K562 (cell line): ENCODE data around the gene KAZN. TPM values are rescaled to one million over a fixed set of nuclear protein-coding genes. Genes with fewer than 3 reads are reported as not detected.
A peak's percentile ranks its signal among the peaks of the same experiment; 100 is the strongest.

Experiments used
- CC2D1A ChIP-seq: fragments of 450-650 bp; IDR thresholded peaks from 2 replicates; pipeline ENCODE4 v1.6.1; 2017; ENCODE audit warnings: mild to moderate bottlenecking
- CTCF ChIP-seq, 3 experiments: IDR thresholded peaks in 2 of 3; conservative IDR thresholded peaks in 1 of 3; 2 replicates each; pipeline ENCODE4 v1.5.1; 2011 to 2012; ENCODE audit warnings: low read length in 3 of 3, mild to moderate bottlenecking in 3 of 3, control low read depth in 2 of 3, improper control_type of control experiment in 1 of 3, inconsistent platforms in 1 of 3, low read depth in 1 of 3, mixed read lengths in 1 of 3, moderate library complexity in 1 of 3; ENCODE audit not compliant: insufficient read depth in 2 of 3
- HINFP ChIP-seq: fragments of 450-650 bp; conservative IDR thresholded peaks from 2 replicates; pipeline ENCODE4 v1.6.1; 2016; ENCODE audit warnings: missing genetic modification characterization, low read depth, mild to moderate bottlenecking, control low read depth, missing compliant biosample characterization
- JUN ChIP-seq, 2 experiments: sonication (generic) in 1 of 2; formaldehyde crosslinking in 1 of 2; IDR thresholded peaks; 2 replicates each; pipeline versions ENCODE4 v1.6.1 to v1.8.0; 2012 to 2022; ENCODE audit warnings: borderline replicate concordance in 2 of 2, mild to moderate bottlenecking in 2 of 2, improper control_type of control experiment in 1 of 2, low read depth in 1 of 2, low read length in 1 of 2, missing genetic modification reagents in 1 of 2
- MGA ChIP-seq: fragments of 450-650 bp; IDR thresholded peaks from 2 replicates; pipeline ENCODE4 v1.6.1; 2016; ENCODE audit warnings: mild to moderate bottlenecking, moderate library complexity
- PRMT5 ChIP-seq: sonication (generic); formaldehyde crosslinking; IDR thresholded peaks from 2 replicates; pipeline ENCODE4 v1.5.0; 2020; ENCODE audit warnings: missing genetic modification reagents
- RCOR1 ChIP-seq, 2 experiments: IDR thresholded peaks; 2 replicates each; pipeline ENCODE4 v1.6.1; 2012; ENCODE audit warnings: low read depth in 2 of 2, low read length in 2 of 2, borderline replicate concordance in 1 of 2, improper control_type of control experiment in 1 of 2
- ZNF668 ChIP-seq: fragments of 250-450 bp; sonication (Bioruptor Pico); IDR thresholded peaks from 2 replicates; pipeline ENCODE4 v1.8.0; 2022; ENCODE audit warnings: mild to moderate bottlenecking, inconsistent platforms
- ZNF75A ChIP-seq: fragments of 450-650 bp; formaldehyde crosslinking; IDR thresholded peaks from 2 replicates; pipeline ENCODE4 v1.4.0; 2020; ENCODE audit warnings: mild to moderate bottlenecking
- polyA plus RNA-seq, 8 experiments: library from polyadenylated mRNA; depleted of rRNA in 4 of 8; stranded (reverse) in 5 of 8; unstranded in 3 of 8; fragments of >200 nt; fragmentation: Nextera tagmentation in 2 of 8; fragmentation: Illumina TruSeq in 1 of 8; extraction: Ambion mirVana in 2 of 8; extraction: Trizol in 1 of 8; gene quantifications; 2 replicates each; pipeline versions ENCODE4 v1.2.1 to v1.2.3, GENCODE V29; 2011 to 2014; ENCODE audit warnings: inconsistent platforms in 1 of 8, missing spikeins in 1 of 8
- total RNA-seq, 7 experiments: library from RNA; depleted of rRNA in 6 of 7; stranded (reverse); fragments of >200 nt in 6 of 7; fragmentation: Illumina TruSeq in 2 of 7; extraction: Trizol in 2 of 7; gene quantifications; 2 replicates each; pipeline versions ENCODE4 v1.2.1 to v1.2.3, GENCODE V29; 2011 to 2021; ENCODE audit warnings: low replicate concordance in 1 of 7

Gene KAZN
- total and polyA plus RNA-seq, 9 of the 15 experiments (the other 6 are each of a cell fraction or from before 2014, with no cell fraction given): 2.1 to 21.6 (median 5.4) TPM

GRCh38 chr1:14778898-14779865, 180.7 kb downstream of the KAZN start (continued):
- peak; percentile 61 for TF ChIP-seq MGA
- TF ChIP-seq ZNF75A (CRISPR knock-in tag): no peak
- TF ChIP-seq RCOR1 (IDR thresholded peaks at IDR 0.05; ENCODE audit: borderline replicate concordance in 1 of 2, low read depth in 2 of 2, low read length in 2 of 2): peak in 1 of 2 experiments; percentile 22; a peak in 1 of 4 replicates
- peak; percentile 54; the same call in 1 of the 2 replicates for TF ChIP-seq JUN (IDR thresholded peaks at IDR 0.05; ENCODE audit: borderline replicate concordance, low read depth, low read length)
- no peak for TF ChIP-seq JUN (CRISPR knock-in tag; IDR thresholded peaks at IDR 0.05; ENCODE audit: borderline replicate concordance)
- 0 out of 2 replicates have a peak, but pooled peaks have one; percentile 21 for TF ChIP-seq CC2D1A
- TF ChIP-seq HINFP (tag): 0 out of 2 replicates have a peak, but pooled peaks have one; percentile 5
- 0 out of 2 replicates have a peak, but pooled peaks have one; percentile 11 for TF ChIP-seq ZNF668 (CRISPR knock-in tag)
- TF ChIP-seq PRMT5 (CRISPR knock-in tag): no peak
- peak; percentile 86 to 97 (median 94) for TF ChIP-seq CTCF (IDR thresholded peaks at IDR 0.05 in 2 of 3, conservative IDR thresholded peaks at IDR 0.05 in 1 of 3; ENCODE audit: insufficient read depth in 2 of 3, low read depth in 1 of 3, low read length in 3 of 3)
